Testis (tissue), 3 donors: Measurements from ENCODE around the gene ARHGEF3. TPM values are rescaled to one million over a fixed set of nuclear protein-coding genes. Genes with fewer than 3 reads are reported as not detected.

Source experiments
- DNase-seq: peaks from one replicate; pipeline ENCODE4 v3.0.0-alpha.2; 2019
- H3K27ac ChIP-seq, 2 donors: fragments of 200-600 bp; sonication (generic); one replicate each; pipeline ENCODE4 v1.5.1; 2019
- H3K27me3 ChIP-seq: fragments of 200-600 bp; sonication (generic); one replicate; pipeline ENCODE4 v1.5.1; 2019
- H3K36me3 ChIP-seq: fragments of 200-600 bp; sonication (generic); one replicate; pipeline ENCODE4 v1.5.1; 2017; ENCODE audit warnings: low read depth; ENCODE audit errors: missing control alignments
- H3K4me1 ChIP-seq: fragments of 200-600 bp; sonication (generic); one replicate; pipeline ENCODE4 v1.5.1; 2019
- H3K4me3 ChIP-seq, 2 donors: fragments of 200-600 bp; sonication (generic); one replicate each; pipeline ENCODE4 v1.5.1; 2017 to 2019
- H3K9me3 ChIP-seq: fragments of 200-600 bp; sonication (generic); one replicate; pipeline ENCODE4 v1.5.1; 2017
- CTCF ChIP-seq, 3 experiments: fragments of 450-650 bp in 2 of 3; fragments of 200-600 bp in 1 of 3; sonication (generic) in 1 of 3; IDR thresholded peaks; one replicate each; pipeline ENCODE4 v1.5.1; 2016 to 2019; ENCODE audit warnings: antibody characterized with exemption in 3 of 3, mild to moderate bottlenecking in 2 of 3, moderate library complexity in 1 of 3
- POLR2A ChIP-seq: fragments of 450-650 bp; IDR thresholded peaks from one replicate; pipeline ENCODE4 v1.6.1; 2017; ENCODE audit warnings: antibody characterized with exemption, mild to moderate bottlenecking, moderate library complexity
- WGBS, 2 donors: methylation state at CpG; one replicate each; pipeline ENCODE4 v1.1.5; 2018; 5-methylcytosine and 5-hydroxymethylcytosine counted together
- intact Hi-C: fragments of 100-400 bp; cut with DNase I; formaldehyde crosslinking; loops from one replicate; pipeline ENCODE4 v1.15.1; 2023; ENCODE audit warnings: low total_unique reads
- polyA plus RNA-seq: library from polyadenylated mRNA; stranded (reverse); fragments of 350-450 nt; fragmentation: Illumina TruSeq; extraction: RNeasy Lipid Tissue Mini Kit (QIAGEN cat#74804); gene quantifications from one replicate; pipeline ENCODE4 v1.2.3, GENCODE V29; 2014; ENCODE audit warnings: low read depth, low replicate concordance; ENCODE audit not compliant: insufficient read depth
- total RNA-seq, 2 donors: library from RNA; depleted of rRNA; stranded (reverse); fragments of >200 nt; gene quantifications; one replicate each; pipeline ENCODE4 v1.2.3, GENCODE V29; 2016

Gene ARHGEF3
- total and polyA plus RNA-seq, 3 donors from 2014 or later, result 43.1 to 72.2 (median 55.1) TPM

GRCh38 chr3:56778893-56779292 lies 22.9 kb downstream of the ARHGEF3 start:
- TF ChIP-seq POLR2A, result no peak
- TF ChIP-seq CTCF (IDR thresholded peaks at IDR 0.05), result no peak
- H3K27ac ChIP-seq, result no peak overlapping the region
- no peaks in the 10 kb centered on the region for H3K9me3 ChIP-seq
- DNase-seq, result no peak
- no peaks in the 10 kb centered on the region for H3K27me3 ChIP-seq
- peak overlapping the region in 1 of 2 donors; percentile 21 for H3K4me3 ChIP-seq
- WGBS, 2 donors, result 36 to 69% methylated on average over 2 of the region's 2 CpGs
- H3K4me1 ChIP-seq, result peaks cover 40% of the 10 kb centered on the region
- no peaks in the 10 kb centered on the region for H3K36me3 ChIP-seq
- intact Hi-C loops, result no loop called here

GRCh38 chr3:56776556-56776950 lies 25.2 kb downstream of the ARHGEF3 start:
- no peak for TF ChIP-seq CTCF (IDR thresholded peaks at IDR 0.05)
- TF ChIP-seq POLR2A, result no peak

GRCh38 chr3:56775838-56776555 lies 25.8 kb downstream of the ARHGEF3 start:
- no peaks in the 10 kb centered on the region for H3K27me3 ChIP-seq
- H3K9me3 ChIP-seq, result no peaks in the 10 kb centered on the region
- peaks cover 23% of the 10 kb centered on the region for H3K4me1 ChIP-seq
- intact Hi-C loops, result no loop called here
- no peak for DNase-seq
- TF ChIP-seq CTCF (IDR thresholded peaks at IDR 0.05), result no peak
- TF ChIP-seq POLR2A, result no peak
- H3K4me3 ChIP-seq, result no peak overlapping the region
- H3K36me3 ChIP-seq, result no peaks in the 10 kb centered on the region
- H3K27ac ChIP-seq, result no peak overlapping the region
- 47 to 55% methylated on average over 8 of the region's 8 CpGs for WGBS, 2 donors

More at GRCh38 chr3:56776556-56776950, 25.2 kb downstream of the ARHGEF3 start:
- H3K36me3 ChIP-seq, result no peaks in the 10 kb centered on the region
- H3K27ac ChIP-seq, result no peak overlapping the region
- no peak overlapping the region for H3K4me3 ChIP-seq
- no peaks in the 10 kb centered on the region for H3K9me3 ChIP-seq
- DNase-seq, result no peak
- intact Hi-C loops, result no loop called here
- 37 to 73% methylated on average over 3 of the region's 3 CpGs for WGBS, 2 donors
- no peaks in the 10 kb centered on the region for H3K27me3 ChIP-seq
- H3K4me1 ChIP-seq, result peaks cover 23% of the 10 kb centered on the region

- no peak overlapping the region for H3K27ac ChIP-seq
- WGBS, 2 donors, result 68 to 73% methylated on average over 7 of the region's 7 CpGs
- DNase-seq, result no peak
These were observed 26.3 kb downstream of the ARHGEF3 start for GRCh38 chr3:56775445-56775837.

More at GRCh38 chr3:56775445-56775837, 26.3 kb downstream of the ARHGEF3 start:
- H3K4me1 ChIP-seq, result peaks cover 23% of the 10 kb centered on the region
- no peak for TF ChIP-seq CTCF (IDR thresholded peaks at IDR 0.05)
- no peak for TF ChIP-seq POLR2A
- no peaks in the 10 kb centered on the region for H3K9me3 ChIP-seq
- intact Hi-C loops, result no loop called here
- H3K4me3 ChIP-seq, result no peak overlapping the region
- no peaks in the 10 kb centered on the region for H3K36me3 ChIP-seq
- no peaks in the 10 kb centered on the region for H3K27me3 ChIP-seq
